ENCODE data around the gene AMDHD2.
"Not testable (repeated sequence)": the region's sequence is repeated elsewhere in the genome, so short reads cannot be mapped to it uniquely, and the experiment has no call there.

DNA sequence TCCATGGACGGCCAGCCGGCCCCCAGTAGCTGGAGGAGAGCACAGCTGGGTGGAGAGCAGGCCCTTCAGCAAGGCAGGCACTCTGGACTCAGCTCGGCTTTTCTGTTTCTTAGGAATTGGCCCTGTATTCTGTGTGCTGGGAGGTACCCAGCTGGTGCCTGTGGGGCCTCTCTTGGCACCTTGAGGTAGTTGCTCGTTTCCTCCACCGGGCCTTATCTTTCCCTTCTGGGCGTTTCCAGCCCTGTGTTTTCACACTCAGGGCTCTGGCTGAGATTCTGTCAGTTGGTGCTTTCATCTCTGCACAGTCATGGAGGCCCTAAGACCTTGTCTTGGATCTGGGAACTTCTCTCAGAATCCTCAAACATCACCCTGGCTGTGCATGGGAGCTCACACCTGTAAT, 47.3 kb downstream of the AMDHD2 start:
- TF ChIP-seq, protein P1, sequence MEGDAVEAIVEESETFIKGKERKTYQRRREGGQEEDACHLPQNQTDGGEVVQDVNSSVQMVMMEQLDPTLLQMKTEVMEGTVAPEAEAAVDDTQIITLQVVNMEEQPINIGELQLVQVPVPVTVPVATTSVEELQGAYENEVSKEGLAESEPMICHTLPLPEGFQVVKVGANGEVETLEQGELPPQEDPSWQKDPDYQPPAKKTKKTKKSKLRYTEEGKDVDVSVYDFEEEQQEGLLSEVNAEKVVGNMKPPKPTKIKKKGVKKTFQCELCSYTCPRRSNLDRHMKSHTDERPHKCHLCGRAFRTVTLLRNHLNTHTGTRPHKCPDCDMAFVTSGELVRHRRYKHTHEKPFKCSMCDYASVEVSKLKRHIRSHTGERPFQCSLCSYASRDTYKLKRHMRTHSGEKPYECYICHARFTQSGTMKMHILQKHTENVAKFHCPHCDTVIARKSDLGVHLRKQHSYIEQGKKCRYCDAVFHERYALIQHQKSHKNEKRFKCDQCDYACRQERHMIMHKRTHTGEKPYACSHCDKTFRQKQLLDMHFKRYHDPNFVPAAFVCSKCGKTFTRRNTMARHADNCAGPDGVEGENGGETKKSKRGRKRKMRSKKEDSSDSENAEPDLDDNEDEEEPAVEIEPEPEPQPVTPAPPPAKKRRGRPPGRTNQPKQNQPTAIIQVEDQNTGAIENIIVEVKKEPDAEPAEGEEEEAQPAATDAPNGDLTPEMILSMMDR (conservative IDR thresholded peaks at IDR 0.05; ENCODE audit: low read length) = not testable (repeated sequence)
- not testable (repeated sequence) for TF ChIP-seq EZH2phosphoT487 (IDR thresholded peaks at IDR 0.05; ENCODE audit: borderline replicate concordance, low read depth, low read length)
